Measurements from ENCODE around the gene LSM4. TPM values are rescaled to one million over a fixed set of nuclear protein-coding genes. Genes with fewer than 3 reads are reported as not detected.

Gene LSM4
- total and polyA plus RNA-seq, 2 experiments from 2014 or later: 591 to 637 TPM

- Histone ChIP-seq H3K4me2 (no peak overlapping the region), H3K36me3 (ENCODE audit: insufficient read depth) (peaks cover 3% of the 10 kb centered on the region; the same call in 1 of the 2 replicates), H3F3A (replicated peaks; ENCODE audit: low read depth) (peaks cover 39% of the 10 kb centered on the region), H3K79me2 (replicated peaks; ENCODE audit: insufficient read depth) (no peaks in the 10 kb centered on the region), H3K27me3 (ENCODE audit: insufficient read depth) (no peaks in the 10 kb centered on the region), H3K4me3 (no peak overlapping the region), H3K4me1 (ENCODE audit: insufficient read depth) (peaks cover 30% of the 10 kb centered on the region), H2AFZ (no peak overlapping the region), H3K9me2 (ENCODE audit: insufficient read depth) (no peaks in the 10 kb centered on the region), H4K20me1 (replicated peaks; ENCODE audit: insufficient read depth) (no peaks in the 10 kb centered on the region; the same call in 1 of the 2 replicates), H3K27ac (ENCODE audit: low read depth) (0 out of 2 replicates have a peak overlapping the region, but pooled peaks have one; percentile 55)
- H3K36me3 Mint-ChIP-seq (ENCODE audit: low read depth): peaks cover 30% of the 10 kb centered on the region
- DNase-seq (ENCODE audit: low spot score): peak; percentile 37
- no peaks in the 10 kb centered on the region for H3K9me3 Mint-ChIP-seq
- H3K27me3 Mint-ChIP-seq (ENCODE audit: insufficient read depth, low read depth, poor library complexity): peaks cover 18% of the 10 kb centered on the region
- H3K27ac Mint-ChIP-seq: peak overlapping the region; percentile 30
- TF ChIP-seq EZH2 (IDR thresholded peaks at IDR 0.05; ENCODE audit: low read depth, unreplicated experiment) (no peak), CTCF (conservative IDR thresholded peaks at IDR 0.05; ENCODE audit: low read depth in 2 of 2) (peak; percentile 34 to 44), ETS1 (IDR thresholded peaks at IDR 0.05) (no peak)
- H3K4me1 Mint-ChIP-seq: peaks cover 32% of the 10 kb centered on the region
- H3K4me3 Mint-ChIP-seq: no peak overlapping the region; the same call in 2 of the 3 replicates
- peak; percentile 6; the same call in 2 of the 3 replicates for ATAC-seq
Observed at GRCh38 chr19:18307271-18307681, 15.6 kb downstream of the LSM4 start.

- peaks cover 30% of the 10 kb centered on the region for H3K4me1 ChIP-seq (ENCODE audit: insufficient read depth)
- Mint-ChIP-seq H3K4me3 (no peak overlapping the region; the same call in 2 of the 3 replicates), H3K36me3 (ENCODE audit: low read depth) (peaks cover 30% of the 10 kb centered on the region), H3K27me3 (ENCODE audit: insufficient read depth, low read depth, poor library complexity) (peaks cover 18% of the 10 kb centered on the region), H3K4me1 (peaks cover 32% of the 10 kb centered on the region), H3K27ac (peak overlapping the region; percentile 80), H3K9me3 (no peaks in the 10 kb centered on the region)
- H3K27ac ChIP-seq (ENCODE audit: low read depth): 0 out of 2 replicates have a peak overlapping the region, but pooled peaks have one; percentile 55
- H3K9me2 ChIP-seq (ENCODE audit: insufficient read depth): no peaks in the 10 kb centered on the region
- no peaks in the 10 kb centered on the region for H3K27me3 ChIP-seq (ENCODE audit: insufficient read depth)
- H2AFZ ChIP-seq: no peak overlapping the region
- H3F3A ChIP-seq (replicated peaks; ENCODE audit: low read depth): peaks cover 39% of the 10 kb centered on the region
- H3K79me2 ChIP-seq (replicated peaks; ENCODE audit: insufficient read depth): no peaks in the 10 kb centered on the region
- ATAC-seq (no peak), DNase-seq (ENCODE audit: low spot score) (no peak)
- no peak overlapping the region for H3K4me2 ChIP-seq
- H4K20me1 ChIP-seq (replicated peaks; ENCODE audit: insufficient read depth): no peaks in the 10 kb centered on the region; the same call in 1 of the 2 replicates
- H3K36me3 ChIP-seq (ENCODE audit: insufficient read depth): peaks cover 3% of the 10 kb centered on the region; the same call in 1 of the 2 replicates
- H3K4me3 ChIP-seq: no peak overlapping the region
- TF ChIP-seq ZNF462 (CRISPR knock-in tag; IDR thresholded peaks at IDR 0.05) (no peak), CTCF (conservative IDR thresholded peaks at IDR 0.05; ENCODE audit: low read depth in 2 of 2) (no peak), REST (IDR thresholded peaks at IDR 0.05; ENCODE audit: unreplicated experiment) (no peak)
Observed at GRCh38 chr19:18306888-18307260, 16.0 kb downstream of the LSM4 start.

Data from GM23338 (cell line).